Cardiac muscle cell (in vitro differentiated cells and primary cell): ENCODE results near the gene KLHL3. TPM values are rescaled to one million over a fixed set of nuclear protein-coding genes. Genes with fewer than 3 reads are reported as not detected.
"Not testable (repeated sequence)": the region's sequence is repeated elsewhere in the genome, so short reads cannot be mapped to it uniquely, and the experiment has no call there.

Source experiments
- DNase-seq, 2 donors: peaks; one replicate each; pipeline versions ENCODE4 v3.0.0 to v3.0.0-alpha.2; 2010 to 2017; ENCODE audit warnings: low read depth in 1 of 2, low spot score in 1 of 2
- H3K27ac ChIP-seq: fragments of 200-600 bp; sonication (generic); 2 replicates; pipeline ENCODE4 v1.5.1; 2016
- H3K27me3 ChIP-seq: fragments of 200-600 bp; sonication (generic); 2 replicates; pipeline ENCODE4 v1.6.0; 2016; ENCODE audit warnings: control low read depth
- H3K36me3 ChIP-seq: fragments of 200-600 bp; sonication (generic); 2 replicates; pipeline ENCODE4 v1.5.1; 2016; ENCODE audit warnings: control low read depth
- H3K4me1 ChIP-seq: fragments of 200-600 bp; sonication (generic); 2 replicates; pipeline ENCODE4 v1.8.1; 2017; ENCODE audit warnings: low read depth, mild to moderate bottlenecking, mixed run types
- H3K4me3 ChIP-seq: fragments of 200-600 bp; sonication (generic); 2 replicates; pipeline ENCODE4 v1.5.1; 2016; ENCODE audit warnings: mild to moderate bottlenecking
- H3K9me3 ChIP-seq: fragments of 200-600 bp; sonication (generic); 2 replicates; pipeline ENCODE4 v1.5.1; 2017; ENCODE audit warnings: low read depth, mild to moderate bottlenecking, control low read depth
- polyA plus RNA-seq: library from polyadenylated mRNA; unstranded; fragments of >200 nt; fragmentation: Nextera tagmentation; extraction: Ambion mirVana; gene quantifications from 2 replicates; pipeline ENCODE4 v1.2.1, GENCODE V29; 2016
- total RNA-seq: library from RNA; depleted of rRNA; stranded (reverse); fragments of >200 nt; gene quantifications from 2 replicates; pipeline ENCODE4 v1.2.3, GENCODE V29; 2016
- TF ChIP-seq, protein P1 (sequence below): IDR thresholded peaks from 2 replicates; pipeline ENCODE4 v1.5.1; 2012; ENCODE audit warnings: low read depth, mild to moderate bottlenecking, low read length

Gene KLHL3, protein sequence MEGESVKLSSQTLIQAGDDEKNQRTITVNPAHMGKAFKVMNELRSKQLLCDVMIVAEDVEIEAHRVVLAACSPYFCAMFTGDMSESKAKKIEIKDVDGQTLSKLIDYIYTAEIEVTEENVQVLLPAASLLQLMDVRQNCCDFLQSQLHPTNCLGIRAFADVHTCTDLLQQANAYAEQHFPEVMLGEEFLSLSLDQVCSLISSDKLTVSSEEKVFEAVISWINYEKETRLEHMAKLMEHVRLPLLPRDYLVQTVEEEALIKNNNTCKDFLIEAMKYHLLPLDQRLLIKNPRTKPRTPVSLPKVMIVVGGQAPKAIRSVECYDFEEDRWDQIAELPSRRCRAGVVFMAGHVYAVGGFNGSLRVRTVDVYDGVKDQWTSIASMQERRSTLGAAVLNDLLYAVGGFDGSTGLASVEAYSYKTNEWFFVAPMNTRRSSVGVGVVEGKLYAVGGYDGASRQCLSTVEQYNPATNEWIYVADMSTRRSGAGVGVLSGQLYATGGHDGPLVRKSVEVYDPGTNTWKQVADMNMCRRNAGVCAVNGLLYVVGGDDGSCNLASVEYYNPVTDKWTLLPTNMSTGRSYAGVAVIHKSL
- total RNA-seq (11.9 and 16.8 TPM in 2 replicates), polyA plus RNA-seq (11.4 and 12.0 TPM in 2 replicates)

DNA sequence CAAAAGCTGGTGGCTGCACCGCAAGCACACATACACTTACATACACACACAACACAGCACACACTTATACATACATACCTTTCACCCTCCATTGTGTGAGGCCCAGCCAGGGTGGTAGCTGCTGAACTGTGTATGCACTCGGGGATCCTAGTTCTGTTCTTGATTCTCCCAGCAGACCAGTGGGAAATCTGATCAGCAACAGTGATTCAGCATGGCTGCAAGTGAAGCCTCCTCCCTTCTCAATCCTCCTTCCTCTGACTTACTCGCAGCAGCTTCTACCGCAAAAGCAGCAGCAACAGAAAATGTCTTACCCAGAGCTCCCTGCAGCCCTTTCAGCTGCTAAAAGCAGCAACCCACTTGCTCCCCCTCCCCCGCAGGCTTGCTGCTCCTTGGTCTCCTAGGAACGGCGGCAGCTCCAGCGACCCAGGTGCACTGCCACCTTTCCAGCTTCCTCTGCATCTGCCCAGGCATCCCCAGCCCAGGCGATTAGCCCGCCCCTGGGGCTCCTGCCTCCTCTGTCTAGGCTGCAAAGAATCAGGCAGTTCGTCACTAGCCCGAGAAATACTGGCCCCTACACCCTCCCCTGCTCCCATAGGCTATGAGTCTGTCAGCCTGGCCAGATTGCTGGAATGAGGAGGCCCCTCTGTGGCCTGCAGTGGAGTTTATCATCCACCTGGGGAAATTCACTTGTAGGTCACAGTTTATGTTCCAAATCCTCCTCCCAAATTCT lies at the start of gene KLHL3:
KLHL3 (minus strand) TSS at position 535 of the 730 bp plus-strand sequence; CDS start at position 92, 443 bp downstream.
- TF ChIP-seq, protein P1, sequence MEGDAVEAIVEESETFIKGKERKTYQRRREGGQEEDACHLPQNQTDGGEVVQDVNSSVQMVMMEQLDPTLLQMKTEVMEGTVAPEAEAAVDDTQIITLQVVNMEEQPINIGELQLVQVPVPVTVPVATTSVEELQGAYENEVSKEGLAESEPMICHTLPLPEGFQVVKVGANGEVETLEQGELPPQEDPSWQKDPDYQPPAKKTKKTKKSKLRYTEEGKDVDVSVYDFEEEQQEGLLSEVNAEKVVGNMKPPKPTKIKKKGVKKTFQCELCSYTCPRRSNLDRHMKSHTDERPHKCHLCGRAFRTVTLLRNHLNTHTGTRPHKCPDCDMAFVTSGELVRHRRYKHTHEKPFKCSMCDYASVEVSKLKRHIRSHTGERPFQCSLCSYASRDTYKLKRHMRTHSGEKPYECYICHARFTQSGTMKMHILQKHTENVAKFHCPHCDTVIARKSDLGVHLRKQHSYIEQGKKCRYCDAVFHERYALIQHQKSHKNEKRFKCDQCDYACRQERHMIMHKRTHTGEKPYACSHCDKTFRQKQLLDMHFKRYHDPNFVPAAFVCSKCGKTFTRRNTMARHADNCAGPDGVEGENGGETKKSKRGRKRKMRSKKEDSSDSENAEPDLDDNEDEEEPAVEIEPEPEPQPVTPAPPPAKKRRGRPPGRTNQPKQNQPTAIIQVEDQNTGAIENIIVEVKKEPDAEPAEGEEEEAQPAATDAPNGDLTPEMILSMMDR, result no peak
- Histone ChIP-seq H3K4me1 (peaks cover 12% of the 10 kb centered on the region), H3K27ac (peak within 1 kb of the TSS; percentile 80), H3K27me3 (no peaks in the 10 kb centered on the region), H3K9me3 (no peaks in the 10 kb centered on the region), H3K4me3 (peak within 1 kb of the TSS; percentile 34), H3K36me3 (no peaks in the 10 kb centered on the region)
- peak; percentile 70 for DNase-seq

DNA sequence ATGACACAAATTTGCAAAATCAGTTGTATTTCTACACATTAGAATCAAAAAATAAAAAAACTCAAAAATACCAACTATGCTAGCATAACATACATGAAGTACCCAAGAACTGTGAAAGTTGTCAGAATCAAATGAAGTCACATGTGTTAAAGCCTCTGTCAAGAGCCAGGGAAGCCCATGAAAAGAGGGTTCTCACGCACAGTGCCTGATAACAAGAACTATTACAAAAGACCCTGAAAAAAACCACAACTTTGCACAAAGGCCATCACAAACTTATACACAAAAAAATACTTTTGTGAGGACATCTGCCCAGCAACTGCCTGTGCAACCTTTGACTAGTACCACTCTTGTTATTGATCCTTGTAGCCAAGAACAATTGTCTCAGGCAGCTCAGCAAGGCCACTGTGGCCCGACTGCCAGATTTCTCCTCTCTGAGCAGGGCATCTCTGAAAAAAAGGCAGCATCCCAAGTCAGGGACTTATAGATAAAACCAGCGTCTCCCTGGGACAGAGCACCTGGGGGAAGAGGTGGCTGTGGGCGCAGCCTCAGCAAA lies 47.2 kb upstream of the KLHL3 start:
- Histone ChIP-seq H3K27ac (no peak overlapping the region), H3K4me3 (no peak overlapping the region)
- TF ChIP-seq, protein P1, result no peak

DNA sequence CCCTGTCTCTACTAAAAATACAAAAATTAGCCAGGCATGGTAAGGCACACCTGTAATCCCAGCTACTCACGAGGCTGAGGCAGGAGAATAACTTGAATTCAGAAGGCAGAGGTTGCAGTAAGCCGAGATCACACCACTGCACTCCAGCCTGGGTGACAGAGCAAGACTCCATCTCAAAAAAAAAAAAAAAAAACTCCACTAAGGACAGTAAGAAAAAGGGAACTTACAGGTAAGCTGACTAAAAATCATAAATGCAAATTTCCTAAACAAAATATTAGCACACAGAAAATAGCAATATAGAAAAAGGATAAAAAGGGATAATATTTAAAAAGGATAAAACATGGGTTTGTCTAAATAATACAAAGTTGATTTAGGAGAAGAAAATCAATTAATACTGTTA lies 46.2 kb upstream of the KLHL3 start:
- no peak for DNase-seq
- Histone ChIP-seq H3K27ac (no peak overlapping the region), H3K36me3 (no peaks in the 10 kb centered on the region), H3K9me3 (no peaks in the 10 kb centered on the region), H3K27me3 (no peaks in the 10 kb centered on the region), H3K4me3 (no peak overlapping the region), H3K4me1 (no peaks in the 10 kb centered on the region)
- TF ChIP-seq, protein P1, result no peak

More for the DNA sequence above, 47.2 kb upstream of the KLHL3 start:
- Histone ChIP-seq H3K9me3 (no peaks in the 10 kb centered on the region), H3K36me3 (no peaks in the 10 kb centered on the region), H3K4me1 (no peaks in the 10 kb centered on the region), H3K27me3 (no peaks in the 10 kb centered on the region)
- DNase-seq, result peak in 1 of 2 donors; percentile 24

DNA sequence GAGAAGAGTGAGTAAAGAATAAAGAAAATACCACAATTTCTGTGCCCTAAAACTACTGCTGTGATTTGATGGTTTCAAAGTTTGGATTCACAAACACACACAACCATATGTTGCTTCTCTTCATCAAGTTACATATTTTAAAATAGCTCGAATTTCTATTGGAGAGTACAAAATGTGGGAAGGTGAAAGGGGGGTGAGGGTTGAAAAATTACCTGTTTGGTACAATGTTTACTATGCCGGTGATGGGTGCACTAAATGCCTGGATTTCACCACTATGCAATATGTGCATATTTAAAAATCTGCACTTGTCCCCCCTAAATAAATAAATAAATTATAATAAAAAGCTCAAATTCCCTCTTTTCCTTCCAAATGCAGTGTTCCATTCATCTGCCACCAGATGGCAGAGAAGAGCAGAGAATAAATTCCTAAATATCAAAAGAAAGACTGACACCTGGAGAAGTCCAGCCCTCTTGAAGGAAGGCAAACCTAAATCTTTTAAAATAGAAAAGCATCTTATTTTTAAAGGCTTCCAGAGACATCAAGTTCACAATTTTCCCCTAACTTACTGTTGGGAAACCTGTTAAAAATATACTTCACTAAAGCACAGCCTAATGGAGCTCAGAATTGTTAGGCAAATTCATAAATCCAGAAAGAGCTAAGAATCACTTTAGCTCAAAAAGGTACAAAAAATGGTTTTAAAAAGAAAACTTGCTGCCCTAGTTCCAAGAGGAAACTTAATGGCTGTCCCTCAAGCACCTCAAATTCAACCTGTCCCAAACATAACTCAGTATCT lies 43.1 kb upstream of the KLHL3 start:
- H3K4me1 ChIP-seq, result no peaks in the 10 kb centered on the region
- H3K4me3 ChIP-seq, result no peak overlapping the region
- DNase-seq, result peak; percentile 51 to 69
- H3K36me3 ChIP-seq, result no peaks in the 10 kb centered on the region
- H3K27ac ChIP-seq, result no peak overlapping the region
- no peaks in the 10 kb centered on the region for H3K27me3 ChIP-seq
- TF ChIP-seq, protein P1, result peak; percentile 73
- no peaks in the 10 kb centered on the region for H3K9me3 ChIP-seq

DNA sequence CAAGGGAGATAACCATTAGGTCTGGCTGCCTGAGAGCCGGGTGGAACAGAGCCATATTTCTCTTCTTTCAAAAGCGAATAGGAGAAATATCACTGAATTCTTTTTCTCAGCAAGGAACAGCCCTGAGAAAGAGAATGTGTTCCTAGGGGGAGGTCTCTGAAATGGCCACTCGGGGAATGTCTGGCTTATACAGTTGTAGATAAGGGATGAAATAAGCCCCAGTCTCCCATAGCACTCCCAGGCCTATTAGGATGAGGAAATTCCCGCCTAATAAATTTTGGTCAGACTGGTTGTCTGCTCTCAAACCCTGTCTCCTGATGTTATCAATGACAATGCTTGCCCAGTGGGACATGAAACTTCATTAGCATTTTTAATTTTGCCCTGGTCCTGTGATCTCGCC lies 32.0 kb upstream of the KLHL3 start:
- DNase-seq, result not testable (repeated sequence)

More for the DNA sequence above, 32.0 kb upstream of the KLHL3 start:
- H3K9me3 ChIP-seq, H3K27ac ChIP-seq, H3K4me1 ChIP-seq, H3K27me3 ChIP-seq, H3K36me3 ChIP-seq, H3K4me3 ChIP-seq: not testable (repeated sequence)
